Adrenal gland (tissue), 5 donors: ENCODE measurements around the gene KIAA0513.

Source experiments
- POLR2A ChIP-seq, 2 donors: fragments of 450-650 bp; IDR thresholded peaks; one replicate each; pipeline ENCODE4 v1.6.1; 2017; ENCODE audit warnings: antibody characterized with exemption in 2 of 2, mild to moderate bottlenecking in 2 of 2, moderate library complexity in 1 of 2
- TF ChIP-seq, protein P1 (sequence below), 6 experiments: fragments of 450-650 bp in 4 of 6; fragments of 200-600 bp in 2 of 6; sonication (generic) in 1 of 6; IDR thresholded peaks; 1 replicate in 5 of 6; 2 replicates in 1 of 6; pipeline versions ENCODE4 v1.5.1 to v1.8.0; 2016 to 2021; ENCODE audit warnings: antibody characterized with exemption in 6 of 6, mild to moderate bottlenecking in 2 of 6, moderate library complexity in 1 of 6
- donor health status: DM: no; HTN: no; CAD: no.

DNA sequence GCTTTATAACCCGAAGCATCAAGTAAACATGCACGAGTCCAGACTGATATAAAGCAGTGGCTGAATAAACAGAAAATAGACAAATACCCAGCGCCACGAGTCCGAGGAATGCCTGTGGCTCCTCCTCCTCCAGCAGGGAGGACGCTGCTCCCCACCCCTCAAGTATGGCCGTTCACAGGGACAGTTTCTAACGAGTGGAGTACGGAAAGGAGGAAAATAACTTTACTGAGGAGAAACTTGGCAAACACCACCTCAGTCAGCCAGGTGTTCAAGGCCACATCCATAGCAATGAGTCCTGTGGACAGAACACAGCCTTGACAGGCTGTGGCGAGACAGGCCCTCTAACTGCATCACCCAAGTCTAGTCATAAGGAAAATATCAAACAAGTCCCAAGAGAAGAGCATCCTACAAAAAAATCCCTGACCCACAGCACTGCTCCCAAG lies 25.5 kb upstream of the KIAA0513 start:
- TF ChIP-seq POLR2A (IDR thresholded peaks at IDR 0.05) = no peak
- TF ChIP-seq, protein P1, sequence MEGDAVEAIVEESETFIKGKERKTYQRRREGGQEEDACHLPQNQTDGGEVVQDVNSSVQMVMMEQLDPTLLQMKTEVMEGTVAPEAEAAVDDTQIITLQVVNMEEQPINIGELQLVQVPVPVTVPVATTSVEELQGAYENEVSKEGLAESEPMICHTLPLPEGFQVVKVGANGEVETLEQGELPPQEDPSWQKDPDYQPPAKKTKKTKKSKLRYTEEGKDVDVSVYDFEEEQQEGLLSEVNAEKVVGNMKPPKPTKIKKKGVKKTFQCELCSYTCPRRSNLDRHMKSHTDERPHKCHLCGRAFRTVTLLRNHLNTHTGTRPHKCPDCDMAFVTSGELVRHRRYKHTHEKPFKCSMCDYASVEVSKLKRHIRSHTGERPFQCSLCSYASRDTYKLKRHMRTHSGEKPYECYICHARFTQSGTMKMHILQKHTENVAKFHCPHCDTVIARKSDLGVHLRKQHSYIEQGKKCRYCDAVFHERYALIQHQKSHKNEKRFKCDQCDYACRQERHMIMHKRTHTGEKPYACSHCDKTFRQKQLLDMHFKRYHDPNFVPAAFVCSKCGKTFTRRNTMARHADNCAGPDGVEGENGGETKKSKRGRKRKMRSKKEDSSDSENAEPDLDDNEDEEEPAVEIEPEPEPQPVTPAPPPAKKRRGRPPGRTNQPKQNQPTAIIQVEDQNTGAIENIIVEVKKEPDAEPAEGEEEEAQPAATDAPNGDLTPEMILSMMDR (IDR thresholded peaks at IDR 0.05) = no peak
